ENCODE results near the gene DLK2.
"Not testable (repeated sequence)": the region's sequence is repeated elsewhere in the genome, so short reads cannot be mapped to it uniquely, and the experiment has no call there.

The DLK2 gene, protein sequence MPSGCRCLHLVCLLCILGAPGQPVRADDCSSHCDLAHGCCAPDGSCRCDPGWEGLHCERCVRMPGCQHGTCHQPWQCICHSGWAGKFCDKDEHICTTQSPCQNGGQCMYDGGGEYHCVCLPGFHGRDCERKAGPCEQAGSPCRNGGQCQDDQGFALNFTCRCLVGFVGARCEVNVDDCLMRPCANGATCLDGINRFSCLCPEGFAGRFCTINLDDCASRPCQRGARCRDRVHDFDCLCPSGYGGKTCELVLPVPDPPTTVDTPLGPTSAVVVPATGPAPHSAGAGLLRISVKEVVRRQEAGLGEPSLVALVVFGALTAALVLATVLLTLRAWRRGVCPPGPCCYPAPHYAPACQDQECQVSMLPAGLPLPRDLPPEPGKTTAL

DNA sequence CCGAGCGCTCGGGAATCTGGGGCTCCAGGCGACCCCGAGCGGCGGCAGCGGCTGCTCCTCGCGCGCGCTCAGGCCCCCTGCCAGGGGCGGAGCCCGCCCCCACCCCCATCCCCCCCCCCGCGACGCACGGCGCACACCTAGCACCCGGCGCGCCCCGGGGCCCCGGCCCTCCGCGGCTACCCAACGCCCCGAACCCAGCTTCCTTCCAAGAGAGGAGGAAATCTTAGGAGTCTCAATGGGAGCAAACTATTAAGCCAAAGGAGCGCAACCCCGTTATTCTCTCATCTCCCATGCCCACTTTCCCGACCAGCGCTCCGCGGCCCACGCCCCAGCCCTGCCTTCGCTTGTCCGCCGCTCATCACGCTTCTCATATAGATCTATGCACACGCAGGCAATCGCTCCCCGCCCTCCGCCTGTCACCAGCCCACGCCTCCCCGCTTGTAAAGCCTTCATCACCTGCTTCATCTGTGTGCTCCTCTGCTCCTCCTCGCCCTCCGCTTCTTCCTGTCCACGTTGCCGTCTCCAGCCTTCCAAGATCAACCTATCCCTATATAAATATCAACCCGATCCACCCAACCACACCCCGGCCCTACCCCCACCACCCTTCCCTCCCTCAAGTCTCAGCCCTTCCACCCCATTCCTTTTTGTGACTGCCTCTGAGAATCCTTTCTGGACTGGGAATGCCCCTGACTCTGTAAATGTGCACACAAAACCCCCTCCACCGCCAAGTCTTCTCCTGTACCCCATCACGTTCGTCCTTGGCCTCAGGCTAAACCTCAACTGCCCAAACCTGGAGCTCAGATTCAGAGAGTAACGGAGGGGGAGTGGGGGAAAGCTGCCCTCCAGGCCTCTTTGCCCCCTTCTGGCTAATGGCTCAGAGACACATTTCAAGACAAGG, at the start of gene DLK2:
TSS of gene DLK2 (minus strand) at position 18 of the 898 bp plus-strand sequence. CDS start 723 bp downstream, outside the sequence.
- in situ Hi-C loops (cut with MboI; ENCODE audit: low sequenced_read_pairs), result no loop called here

DNA sequence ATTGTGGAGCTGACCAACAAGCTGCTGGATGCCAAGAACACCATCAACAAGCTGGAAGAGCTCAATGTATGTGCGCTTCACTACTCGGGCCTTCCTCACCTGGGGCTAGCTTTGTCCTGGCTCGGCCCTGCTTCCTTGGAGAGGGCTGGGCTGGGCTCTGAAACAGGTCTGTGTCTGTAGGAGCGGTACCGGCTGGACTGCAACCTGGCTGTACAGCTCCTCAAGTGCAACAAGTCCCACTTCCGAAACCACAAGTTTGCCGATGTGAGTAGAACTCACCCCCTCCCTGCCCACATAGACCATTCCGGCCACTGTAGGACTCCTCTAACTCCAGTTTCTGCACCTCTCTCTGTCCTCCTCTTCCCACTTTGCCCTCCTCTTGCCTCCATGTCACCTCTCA, 48.1 kb upstream of the DLK2 start:
- in situ Hi-C loops (cut with MboI; ENCODE audit: low sequenced_read_pairs), result no loop called here

DNA sequence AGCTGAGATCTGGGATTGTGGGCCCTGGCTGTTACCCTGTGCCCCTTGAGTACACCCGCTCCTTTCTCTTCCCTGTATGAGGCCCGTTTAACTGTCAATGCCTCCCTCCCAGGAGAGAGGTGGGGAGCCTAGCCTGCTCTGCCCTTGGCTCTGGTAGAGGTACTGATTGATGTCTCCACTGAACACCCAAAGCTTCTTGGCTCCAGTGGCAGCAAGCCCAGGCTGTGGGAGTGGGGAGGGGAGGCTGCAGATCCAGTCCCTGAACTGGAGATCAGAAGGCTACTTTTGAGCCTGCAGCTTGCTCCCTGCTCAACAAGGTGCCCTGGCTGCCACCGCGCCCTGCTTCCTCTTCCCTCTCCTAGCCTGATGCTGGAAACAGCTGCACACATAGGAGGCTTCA, 47.3 kb upstream of the DLK2 start:
- in situ Hi-C loops (cut with MboI; ENCODE audit: low sequenced_read_pairs), result no loop called here

DNA sequence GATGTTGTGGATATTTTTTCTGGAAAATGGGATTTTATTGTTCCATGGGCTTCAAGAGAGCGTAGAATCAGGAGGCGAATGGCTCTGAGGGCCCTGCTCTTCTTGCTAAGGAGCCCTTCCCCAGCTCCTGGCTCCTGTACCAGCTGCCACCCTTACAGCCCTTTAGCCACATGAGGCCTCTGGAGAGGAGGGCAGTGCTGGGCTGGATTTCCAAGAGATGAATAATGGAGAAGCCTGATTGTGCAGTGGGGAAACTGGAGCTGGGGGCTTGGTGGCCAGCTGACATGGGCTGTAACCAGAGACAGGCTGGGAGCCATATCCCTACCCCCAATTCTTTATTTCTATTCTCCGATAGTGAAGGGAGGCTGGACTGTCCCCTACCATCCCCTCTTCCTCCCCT, 45.6 kb upstream of the DLK2 start:
- in situ Hi-C loops (cut with MboI; ENCODE audit: low sequenced_read_pairs), result no loop called here

DNA sequence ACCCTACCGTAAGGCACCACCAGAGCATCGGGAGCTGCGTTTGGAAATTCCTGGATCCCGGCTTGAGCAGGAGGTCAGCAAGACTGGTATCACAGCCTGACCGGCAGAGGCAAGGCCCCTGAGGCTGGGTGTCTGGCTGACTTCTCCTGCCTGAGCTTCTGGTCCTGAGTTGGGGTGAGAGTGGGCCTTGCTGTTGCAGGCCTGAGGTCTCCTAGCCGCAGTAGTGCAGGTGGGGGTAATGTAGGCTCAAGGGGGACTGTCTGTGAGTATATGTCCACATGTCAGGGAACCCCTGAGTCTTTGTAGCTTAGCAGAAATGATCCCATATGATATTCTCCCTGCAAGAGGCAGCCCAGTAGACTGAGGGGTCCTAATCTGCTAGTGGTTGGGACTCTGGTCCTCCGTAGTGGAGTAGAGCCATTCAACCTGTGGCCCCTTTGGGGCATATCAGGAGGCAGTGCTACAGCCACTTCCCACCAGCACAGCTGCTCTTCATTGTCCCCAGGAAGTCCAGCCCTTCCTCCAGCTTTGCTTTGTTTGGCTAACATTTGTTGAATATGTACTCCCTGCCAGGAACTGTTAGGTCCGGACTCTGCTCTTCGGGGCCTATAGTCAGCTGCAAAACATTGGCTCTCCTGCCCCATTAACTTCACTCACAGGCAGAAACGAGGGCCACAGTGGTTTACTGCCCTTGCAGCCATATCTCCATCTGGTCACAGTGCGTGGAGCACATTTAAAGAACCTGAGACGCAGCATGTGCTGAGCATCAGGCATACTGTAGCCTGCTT, 43.9 kb upstream of the DLK2 start:
- in situ Hi-C loops (cut with MboI; ENCODE audit: low sequenced_read_pairs), result no loop called here

DNA sequence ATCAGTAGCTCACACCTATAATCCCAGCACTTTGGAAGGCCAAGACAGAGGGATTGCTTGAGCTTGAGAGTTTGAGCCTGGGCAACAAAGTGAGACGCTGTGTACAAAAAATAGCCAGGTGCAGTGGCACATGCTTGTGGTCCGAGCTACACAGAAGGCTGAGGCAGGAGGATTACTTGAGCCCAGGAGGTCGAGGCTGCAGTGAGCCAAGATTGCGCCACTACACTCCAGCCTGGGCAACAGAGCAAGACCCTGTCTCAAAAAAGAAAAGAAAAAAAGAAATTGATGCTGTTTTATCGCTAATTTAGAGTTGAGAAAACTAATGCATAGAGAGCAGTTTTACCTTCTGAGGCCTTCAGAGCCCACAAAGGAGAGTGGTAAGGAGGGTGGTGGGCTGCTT, 42.9 kb upstream of the DLK2 start:
- in situ Hi-C loops (cut with MboI; ENCODE audit: low sequenced_read_pairs), result not testable (repeated sequence)

DNA sequence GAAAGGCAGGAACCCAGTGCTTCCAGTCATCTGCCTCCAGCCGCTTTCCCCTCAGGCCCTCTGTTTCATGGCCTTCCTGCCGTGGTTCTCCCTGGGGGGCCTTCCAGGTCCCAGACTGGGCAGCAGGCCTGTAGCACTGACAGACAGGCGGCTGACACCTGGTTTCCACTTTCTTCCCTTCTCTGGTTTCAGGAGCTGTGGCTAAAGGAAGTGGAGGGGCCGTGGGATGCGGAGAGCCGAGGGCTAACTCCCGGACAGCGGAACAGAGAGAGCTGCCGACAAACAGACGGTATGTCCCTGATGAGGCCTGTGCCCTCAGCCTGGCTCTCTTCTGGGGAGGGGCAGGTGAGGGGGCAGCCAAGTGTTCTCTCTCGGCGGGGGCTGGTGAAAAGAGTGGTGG, 42.3 kb upstream of the DLK2 start:
- in situ Hi-C loops (cut with MboI; ENCODE audit: low sequenced_read_pairs), result no loop called here

DNA sequence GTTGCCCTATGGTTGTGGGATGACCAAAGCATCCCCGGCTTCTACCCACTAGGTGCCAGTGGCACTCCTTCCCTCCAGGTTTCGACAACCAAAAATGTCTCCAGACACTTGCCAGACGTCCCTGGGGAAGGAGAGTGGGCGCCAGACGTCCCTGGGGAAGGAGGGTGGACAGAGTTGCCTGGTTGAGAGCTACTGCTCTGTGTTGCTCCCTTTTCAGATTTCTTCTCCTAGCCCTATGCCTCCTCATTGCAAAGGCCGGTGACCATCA, 41.7 kb upstream of the DLK2 start:
- in situ Hi-C loops (cut with MboI; ENCODE audit: low sequenced_read_pairs), result no loop called here

DNA sequence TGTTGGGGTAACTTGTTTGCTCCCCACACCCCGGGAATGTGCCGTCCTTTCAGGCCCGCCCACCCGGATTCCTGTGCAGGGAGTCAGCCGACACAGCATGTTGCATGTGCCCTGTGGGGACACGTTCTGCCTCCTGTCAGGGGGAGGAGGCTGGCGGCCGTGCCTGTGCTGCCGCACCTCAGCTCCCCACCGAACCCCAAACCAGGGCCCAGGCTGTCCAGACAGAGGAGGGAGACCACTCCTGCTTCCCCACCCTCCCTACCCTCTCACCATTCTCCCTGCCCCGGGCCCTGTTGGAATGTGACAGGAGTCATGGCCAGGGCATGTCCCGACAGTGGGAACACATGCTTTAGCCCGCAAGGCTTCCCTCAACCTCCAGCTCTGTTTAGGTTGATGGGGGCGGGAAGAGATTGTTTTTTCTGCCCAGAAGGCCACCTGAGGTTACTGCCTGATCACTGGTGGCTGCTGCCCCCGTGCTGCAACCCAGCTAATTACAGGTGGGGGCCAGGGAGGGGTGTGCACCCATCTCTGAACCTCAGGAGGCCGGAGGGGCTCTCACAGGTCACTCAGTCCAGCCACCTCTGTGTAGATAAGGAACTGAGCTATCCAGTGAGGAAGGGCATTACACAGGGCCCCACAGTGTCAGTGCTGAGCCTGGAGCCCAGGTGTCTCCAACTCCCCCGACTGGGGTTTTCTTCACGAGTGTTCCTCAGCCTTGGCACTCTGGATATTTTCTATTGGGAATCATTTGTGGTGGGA, 41.2 kb upstream of the DLK2 start:
- in situ Hi-C loops (cut with MboI; ENCODE audit: low sequenced_read_pairs), result no loop called here

DNA sequence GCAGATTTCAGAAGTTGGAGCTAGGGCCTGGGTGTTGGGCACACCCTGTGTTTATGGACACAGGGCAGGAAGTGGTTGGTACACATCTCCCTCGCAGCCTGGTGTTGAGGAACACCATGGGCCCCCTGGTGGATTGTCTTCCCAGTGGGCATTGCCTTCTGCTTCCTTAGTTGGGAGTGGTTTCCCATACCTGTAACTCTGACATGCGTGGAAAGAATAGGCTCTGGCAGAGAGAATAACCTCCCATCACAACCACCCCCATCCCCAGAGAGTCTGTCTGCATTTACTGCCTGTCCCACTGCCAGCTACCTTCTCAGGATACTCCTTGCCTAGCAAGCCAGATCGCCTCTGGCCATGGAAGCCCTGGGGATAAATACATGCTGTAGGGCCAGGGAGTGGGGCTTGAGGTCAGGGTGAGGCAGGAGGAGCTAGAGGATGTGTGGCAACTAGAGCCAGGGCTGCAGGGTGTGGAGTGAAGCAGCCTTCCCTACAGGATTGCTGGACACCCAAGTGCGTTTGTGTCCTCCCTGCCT, 40.1 kb upstream of the DLK2 start:
- in situ Hi-C loops (cut with MboI; ENCODE audit: low sequenced_read_pairs), result no loop called here

DNA sequence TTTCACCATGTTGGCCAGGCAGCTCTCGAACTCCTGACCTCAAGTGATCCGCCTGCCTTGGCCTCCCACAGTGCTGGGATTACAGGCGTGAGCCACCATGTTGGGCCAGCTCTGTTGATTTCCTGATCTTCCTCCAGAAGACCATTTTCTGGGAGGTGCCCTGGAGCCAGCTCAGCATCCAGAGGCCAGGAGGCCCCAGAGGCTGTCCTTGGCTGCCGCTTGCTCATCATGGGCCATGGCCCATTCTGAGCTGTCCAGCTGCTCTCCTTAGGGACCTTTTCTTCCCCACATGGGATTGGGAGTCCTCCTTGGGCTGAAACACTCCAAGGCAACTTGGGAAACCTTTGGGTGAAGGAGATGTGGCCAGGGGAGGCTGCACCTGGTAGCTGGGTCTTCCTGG, 39.4 kb upstream of the DLK2 start:
- in situ Hi-C loops (cut with MboI; ENCODE audit: low sequenced_read_pairs), result no loop called here

DNA sequence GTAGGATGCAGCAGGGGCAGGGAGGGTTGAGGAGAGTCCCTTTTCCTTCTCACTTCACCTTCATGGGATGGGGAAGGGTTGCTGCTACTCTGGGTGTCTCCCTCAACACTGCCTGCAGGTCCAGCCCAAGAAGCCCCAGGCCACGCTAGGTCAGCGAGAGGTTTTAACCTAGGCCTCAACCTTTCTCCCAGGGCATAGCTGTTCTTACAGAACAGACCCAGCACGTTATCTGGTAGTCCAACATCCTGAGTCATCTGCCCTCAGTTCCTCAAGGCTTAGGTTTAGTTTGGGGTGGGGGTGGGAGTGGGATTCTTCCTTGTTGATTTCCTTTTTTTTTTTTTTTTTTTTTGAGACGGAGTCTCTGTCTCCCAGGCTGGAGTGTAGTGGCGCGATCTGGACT, 39.0 kb upstream of the DLK2 start:
- in situ Hi-C loops (cut with MboI; ENCODE audit: low sequenced_read_pairs), result no loop called here

DNA sequence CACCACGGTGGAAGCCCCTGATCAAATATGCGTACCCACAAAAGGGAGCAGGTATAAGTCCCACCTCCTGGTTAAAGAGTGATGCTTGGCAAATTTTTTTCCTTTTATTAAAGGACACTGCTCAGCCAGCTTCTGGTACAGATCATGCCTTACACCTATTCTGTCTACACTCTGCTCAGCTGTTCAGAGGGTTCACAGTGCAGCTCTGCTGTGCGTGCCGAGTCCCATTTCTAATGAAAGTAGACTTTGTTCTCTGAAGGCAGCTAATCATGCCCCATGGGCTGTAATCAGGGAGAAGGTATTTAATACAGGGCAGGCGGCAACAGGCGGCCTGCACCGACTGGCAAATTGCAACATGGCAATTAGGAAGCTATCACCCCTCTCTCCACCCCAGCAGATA, 38.5 kb upstream of the DLK2 start:
- in situ Hi-C loops (cut with MboI; ENCODE audit: low sequenced_read_pairs), result no loop called here

DNA sequence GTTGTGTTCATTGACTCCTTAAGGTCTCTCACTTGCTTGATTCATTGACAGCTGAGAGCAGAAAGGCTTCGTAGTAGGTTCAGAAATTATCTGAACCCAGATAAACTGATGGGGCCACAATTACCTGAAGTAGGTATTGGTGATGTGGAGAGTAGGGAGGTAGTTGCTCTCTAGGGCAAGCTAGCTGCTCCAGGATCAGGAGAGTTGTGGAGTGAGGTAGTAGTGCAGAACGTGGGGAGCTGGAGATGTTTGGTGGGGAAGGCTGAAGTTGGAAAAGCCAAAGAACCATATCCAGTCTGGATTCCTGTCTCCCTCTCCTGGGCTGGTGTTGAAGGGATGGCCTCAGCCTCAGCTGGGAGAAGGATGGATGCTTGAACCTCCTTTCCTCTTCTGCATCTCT, 37.9 kb upstream of the DLK2 start:
- in situ Hi-C loops (cut with MboI; ENCODE audit: low sequenced_read_pairs), result no loop called here

DNA sequence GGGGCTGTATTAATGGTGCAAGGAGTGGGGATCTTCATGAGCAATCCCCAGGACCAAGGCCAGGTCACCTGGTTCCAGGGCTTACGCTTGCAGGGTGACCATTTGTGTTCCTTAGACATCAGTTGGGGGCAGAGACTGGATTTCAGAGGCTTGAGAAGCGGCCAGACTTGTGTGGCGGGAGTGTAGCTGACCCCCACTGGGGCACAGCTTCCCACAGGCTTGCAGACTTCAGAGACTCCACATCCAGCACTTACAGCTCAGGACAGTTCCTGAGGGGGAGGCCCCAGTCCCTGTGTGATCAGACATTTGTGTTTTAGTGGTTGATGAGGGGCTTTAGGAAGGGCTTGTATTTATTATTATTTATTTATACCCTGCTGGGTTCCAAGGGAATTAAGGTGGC, 37.3 kb upstream of the DLK2 start:
- in situ Hi-C loops (cut with MboI; ENCODE audit: low sequenced_read_pairs), result no loop called here

DNA sequence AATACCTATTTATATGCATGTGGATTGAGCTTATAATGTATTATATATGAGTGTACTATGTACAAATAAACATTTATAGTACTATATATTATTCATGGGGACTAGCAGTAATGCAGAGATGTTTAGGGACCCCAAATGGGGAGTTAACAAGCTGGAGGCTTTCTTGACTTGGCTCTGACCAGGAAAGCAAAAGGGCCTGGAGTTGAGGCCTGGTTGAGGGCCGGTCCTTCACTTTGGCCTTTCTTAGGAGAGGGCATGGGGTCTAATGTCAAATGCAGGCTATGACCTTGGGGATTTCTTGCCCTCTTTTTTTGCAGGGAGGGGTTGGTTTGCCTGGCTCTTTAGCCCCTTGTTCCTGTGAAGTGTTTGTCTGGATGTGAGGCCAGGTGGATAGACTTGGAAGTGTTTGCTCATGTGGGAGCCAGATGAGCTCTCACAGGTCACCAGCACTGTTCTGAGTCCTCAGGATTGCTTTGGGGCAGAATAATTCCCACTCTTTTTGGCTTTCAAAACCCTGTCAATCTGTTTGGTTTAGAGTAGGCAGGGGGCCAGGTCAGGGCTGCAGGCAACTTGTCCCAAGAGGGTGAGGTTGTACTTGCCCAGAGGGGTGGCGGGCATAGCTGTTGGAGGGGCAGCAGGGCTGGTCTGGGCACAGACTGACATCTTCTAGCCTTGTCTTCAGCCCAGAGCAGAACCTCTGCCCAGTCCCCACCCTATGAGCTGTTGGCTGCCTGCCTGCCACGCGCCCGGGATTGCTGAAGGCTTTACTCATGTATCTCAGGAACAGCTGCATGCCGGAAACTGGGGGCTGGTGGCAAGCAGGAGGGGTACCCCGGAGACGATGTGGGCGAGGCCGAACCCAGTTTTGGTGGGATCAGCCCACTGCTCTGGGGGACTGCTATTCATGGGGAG, 36.7 kb upstream of the DLK2 start:
- in situ Hi-C loops (cut with MboI; ENCODE audit: low sequenced_read_pairs), result no loop called here

DNA sequence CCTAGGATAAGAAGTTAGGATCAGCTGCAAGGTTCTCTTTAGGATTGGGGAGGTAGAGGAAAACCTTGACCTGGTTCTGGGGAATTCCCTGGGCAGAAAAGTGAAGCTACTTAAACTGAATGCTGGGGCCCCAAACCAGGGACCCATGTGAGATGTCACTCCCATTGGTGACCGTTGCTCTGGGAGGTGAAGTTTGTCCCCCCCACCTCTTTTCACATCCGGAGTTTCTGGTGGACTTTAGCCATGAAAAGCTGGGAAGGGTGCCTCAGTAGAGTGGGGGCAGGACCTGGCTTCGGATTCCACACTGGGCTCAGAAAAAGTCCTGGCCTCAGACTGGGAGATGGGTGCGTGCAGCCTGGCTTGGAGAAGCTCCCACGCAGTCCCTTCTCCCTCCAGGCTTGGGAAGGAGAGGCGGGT, 35.2 kb upstream of the DLK2 start:
- in situ Hi-C loops (cut with MboI; ENCODE audit: low sequenced_read_pairs), result no loop called here

DNA sequence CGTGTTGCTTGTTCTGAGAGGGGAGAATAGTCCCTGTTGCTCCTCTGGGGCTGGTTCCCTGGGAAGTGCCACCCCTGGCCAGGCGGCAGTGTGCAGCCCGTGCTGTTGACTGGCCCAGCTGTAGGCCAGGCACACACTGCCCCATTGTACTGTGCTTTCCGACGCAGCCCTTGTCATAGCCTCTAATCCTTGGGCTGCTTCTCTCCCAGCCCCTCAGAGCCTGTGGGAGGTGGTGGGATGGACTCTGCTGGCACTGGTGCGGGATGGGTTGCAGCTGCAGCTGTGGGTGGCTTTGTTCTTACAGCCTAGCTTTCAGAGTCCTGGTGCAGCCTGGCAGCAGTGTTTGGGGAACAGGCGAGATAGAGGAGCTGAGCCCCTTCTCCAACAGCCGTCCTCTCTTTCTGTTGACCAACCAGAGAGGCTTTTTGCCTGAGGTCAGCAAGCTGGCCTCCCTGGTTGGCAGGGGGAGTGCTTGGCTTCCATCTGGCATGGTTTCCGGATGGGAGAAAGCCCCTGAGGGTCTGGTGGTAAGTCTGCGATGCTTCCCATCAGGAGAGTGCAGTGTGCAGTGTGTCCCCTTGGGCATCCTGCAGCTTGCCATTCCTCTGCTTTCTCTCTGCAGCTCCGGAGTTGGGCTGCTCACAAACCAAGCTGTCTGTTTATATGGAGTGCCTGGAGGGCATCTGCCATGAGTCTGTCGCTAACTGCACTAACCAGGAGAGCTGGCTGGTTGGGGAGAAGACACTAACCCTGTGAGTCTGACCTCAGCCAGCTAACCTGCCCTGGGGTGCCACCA, 34.1 kb upstream of the DLK2 start:
- in situ Hi-C loops (cut with MboI; ENCODE audit: low sequenced_read_pairs), result no loop called here
